Measurements from ENCODE around the gene CNNM1.

DNA sequence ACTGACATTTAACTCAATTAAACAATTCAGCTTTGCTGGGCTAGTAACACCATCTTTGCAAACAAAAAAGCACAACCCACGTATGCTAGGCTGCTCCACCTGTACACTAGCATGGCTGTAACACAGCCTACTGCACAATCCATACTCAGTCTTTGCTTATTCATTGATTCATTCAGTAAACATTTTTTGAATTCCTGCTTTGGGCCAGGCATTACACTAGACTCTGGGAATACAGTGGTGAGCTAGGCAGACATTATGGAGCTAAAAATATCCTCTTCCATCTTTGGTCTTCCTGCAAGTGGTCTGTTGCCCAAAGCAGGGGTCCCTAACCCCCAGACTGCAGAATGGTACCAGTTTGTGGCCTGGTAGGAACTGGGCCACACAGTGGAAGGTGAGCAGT is 9.9 kb downstream of the CNNM1 start:
- TF ChIP-seq, protein P1, sequence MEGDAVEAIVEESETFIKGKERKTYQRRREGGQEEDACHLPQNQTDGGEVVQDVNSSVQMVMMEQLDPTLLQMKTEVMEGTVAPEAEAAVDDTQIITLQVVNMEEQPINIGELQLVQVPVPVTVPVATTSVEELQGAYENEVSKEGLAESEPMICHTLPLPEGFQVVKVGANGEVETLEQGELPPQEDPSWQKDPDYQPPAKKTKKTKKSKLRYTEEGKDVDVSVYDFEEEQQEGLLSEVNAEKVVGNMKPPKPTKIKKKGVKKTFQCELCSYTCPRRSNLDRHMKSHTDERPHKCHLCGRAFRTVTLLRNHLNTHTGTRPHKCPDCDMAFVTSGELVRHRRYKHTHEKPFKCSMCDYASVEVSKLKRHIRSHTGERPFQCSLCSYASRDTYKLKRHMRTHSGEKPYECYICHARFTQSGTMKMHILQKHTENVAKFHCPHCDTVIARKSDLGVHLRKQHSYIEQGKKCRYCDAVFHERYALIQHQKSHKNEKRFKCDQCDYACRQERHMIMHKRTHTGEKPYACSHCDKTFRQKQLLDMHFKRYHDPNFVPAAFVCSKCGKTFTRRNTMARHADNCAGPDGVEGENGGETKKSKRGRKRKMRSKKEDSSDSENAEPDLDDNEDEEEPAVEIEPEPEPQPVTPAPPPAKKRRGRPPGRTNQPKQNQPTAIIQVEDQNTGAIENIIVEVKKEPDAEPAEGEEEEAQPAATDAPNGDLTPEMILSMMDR (IDR thresholded peaks at IDR 0.05) = no peak
- TF ChIP-seq POLR2A (IDR thresholded peaks at IDR 0.05) = no peak
